GM12878 (cell line): ENCODE measurements around the gene CRIM1. TPM values are rescaled to one million over a fixed set of nuclear protein-coding genes. Genes with fewer than 3 reads are reported as not detected.

Experiments used
- ATAC-seq: fragments of 200-7000 bp; cut with Tn5 transposase; 3 replicates; pipeline ENCODE4 v1.9.1; 2020; ENCODE audit warnings: mild to moderate bottlenecking, moderate library complexity
- BruUV-seq: library from RNA; stranded (reverse); fragments of 400-500 nt; replicated peaks from 2 replicates; lab custom pipeline; 2021; lab: Mats Ljungman, UMichigan
- CTCF ChIA-PET: fragments of 300-600 bp; sonication (Branson Sonifier 250); formaldehyde crosslinking; extraction: SDS; loops from one replicate; lab custom pipeline; 2021; ENCODE audit warnings: inconsistent platforms; lab: Yijun Ruan, JAX
- POLR2A ChIA-PET: fragments of 350-600 bp; formaldehyde crosslinking; extraction: SDS; loops from one replicate; lab custom pipeline; 2021; ENCODE audit warnings: inconsistent platforms; lab: Charles Lee
- RAD21 ChIA-PET: fragments of 300-600 bp; sonication (Branson Sonifier 250); formaldehyde crosslinking; loops from one replicate; lab custom pipeline; 2023; ENCODE audit warnings: antibody characterized with exemption; ENCODE audit not compliant: unreplicated experiment; lab: Charles Lee
- SMC1A ChIA-PET: fragments of 300-600 bp; sonication (Branson Sonifier 250); formaldehyde crosslinking; loops from one replicate; lab custom pipeline; 2023; ENCODE audit not compliant: unreplicated experiment, uncharacterized antibody; lab: Charles Lee
- DNase-seq: peaks from one replicate; pipeline ENCODE4 v3.0.0-alpha.2; 2011; ENCODE audit warnings: low read depth, low spot score
- FAIRE-seq: peaks from 3 replicates; lab custom pipeline; 2011; peaks lifted over from hg19 to GRCh38; lab: Jason Lieb, UNC
- H2AFZ ChIP-seq: 2 replicates; pipeline ENCODE4 v1.6.0; 2011; ENCODE audit warnings: low read depth, low read length, control low read depth; ENCODE audit not compliant: control insufficient read depth
- H3K27ac ChIP-seq: 2 replicates; pipeline ENCODE4 v1.5.1; 2011; ENCODE audit warnings: control low read depth; ENCODE audit not compliant: control insufficient read depth, insufficient read depth
- H3K27me3 ChIP-seq, 2 experiments: replicated peaks in 1 of 2; 2 replicates each; pipeline versions ENCODE4 v1.6.0 to v1.6.1; 2011; ENCODE audit warnings: low read length in 1 of 2; ENCODE audit not compliant: control insufficient read depth in 2 of 2, insufficient read depth in 2 of 2
- H3K36me3 ChIP-seq, 2 experiments: 2 replicates each; pipeline ENCODE4 v1.5.1; 2011; ENCODE audit warnings: low read length in 1 of 2; ENCODE audit not compliant: control insufficient read depth in 2 of 2, insufficient read depth in 2 of 2
- H3K4me1 ChIP-seq: 2 replicates; pipeline ENCODE4 v1.6.1; 2011; ENCODE audit warnings: mild to moderate bottlenecking, low read length, moderate library complexity, mixed read lengths; ENCODE audit not compliant: control insufficient read depth, insufficient read depth
- H3K4me2 ChIP-seq: 2 replicates; pipeline ENCODE4 v1.6.0; 2011; ENCODE audit warnings: control low read depth; ENCODE audit not compliant: control insufficient read depth, insufficient read depth
- H3K4me3 ChIP-seq: fragments of 200-600 bp; sonication (generic); 2 replicates; pipeline ENCODE4 v1.5.1; 2016
- H3K79me2 ChIP-seq: 2 replicates; pipeline ENCODE4 v1.6.0; 2011; ENCODE audit warnings: low read length; ENCODE audit not compliant: control insufficient read depth, insufficient read depth
- H3K9ac ChIP-seq: 2 replicates; pipeline ENCODE4 v1.8.0; 2011; ENCODE audit warnings: low read length, control low read depth, mixed read lengths; ENCODE audit not compliant: control insufficient read depth, insufficient read depth
- H3K9me3 ChIP-seq: replicated peaks from 3 replicates; pipeline ENCODE4 v1.5.1; 2011; ENCODE audit warnings: mild to moderate bottlenecking, low read length; ENCODE audit not compliant: control insufficient read depth, insufficient read depth
- H4K20me1 ChIP-seq: 2 replicates; pipeline ENCODE4 v1.6.0; 2011; ENCODE audit not compliant: control insufficient read depth, insufficient read depth
- CEBPB ChIP-seq, 2 experiments: fragments of 150-350 bp in 1 of 2; IDR thresholded peaks; 2 replicates each; pipeline ENCODE4 v1.6.1; 2012 to 2014; ENCODE audit warnings: low read depth in 2 of 2, low read length in 2 of 2, borderline replicate concordance in 1 of 2, inconsistent platforms in 1 of 2
- CEBPZ ChIP-seq: fragments of 150-350 bp; IDR thresholded peaks from 2 replicates; pipeline ENCODE4 v1.6.1; 2016; ENCODE audit warnings: low read depth, low read length
- CREB1 ChIP-seq: IDR thresholded peaks from 2 replicates; pipeline ENCODE4 v1.6.1; 2012; ENCODE audit warnings: low read depth, mild to moderate bottlenecking, inconsistent platforms
- DPF2 ChIP-seq: fragments of 450-650 bp; IDR thresholded peaks from 2 replicates; pipeline ENCODE4 v1.6.1; 2017; ENCODE audit warnings: mild to moderate bottlenecking
- GABPA ChIP-seq: IDR thresholded peaks from 2 replicates; pipeline ENCODE4 v1.6.1; 2014; ENCODE audit warnings: antibody characterized with exemption, low read depth, mild to moderate bottlenecking, inconsistent platforms
- HCFC1 ChIP-seq: fragments of 150-350 bp; IDR thresholded peaks from 2 replicates; pipeline ENCODE4 v1.6.1; 2014; ENCODE audit warnings: low read length
- MEF2A ChIP-seq: IDR thresholded peaks from 2 replicates; pipeline ENCODE4 v1.6.1; 2011; ENCODE audit warnings: low read depth, mild to moderate bottlenecking, low read length, moderate library complexity; ENCODE audit not compliant: insufficient read depth
- NFYB ChIP-seq: IDR thresholded peaks from 2 replicates; pipeline ENCODE4 v1.6.1; 2011; ENCODE audit warnings: low read depth, mild to moderate bottlenecking, low read length, improper control_type of control experiment, moderate library complexity; ENCODE audit not compliant: insufficient read depth
- PKNOX1 ChIP-seq: fragments of 450-650 bp; IDR thresholded peaks from 2 replicates; pipeline ENCODE4 v1.6.1; 2016; ENCODE audit warnings: mild to moderate bottlenecking
- RAD21 ChIP-seq: IDR thresholded peaks from 2 replicates; pipeline ENCODE4 v1.6.1; 2011; ENCODE audit warnings: mild to moderate bottlenecking, low read depth, low read length, moderate library complexity; ENCODE audit not compliant: insufficient read depth
- SIX5 ChIP-seq: IDR thresholded peaks from 2 replicates; pipeline ENCODE4 v1.6.1; 2011; ENCODE audit warnings: mild to moderate bottlenecking, low read depth, low read length, moderate library complexity; ENCODE audit not compliant: severe bottlenecking
- SMAD5 ChIP-seq: IDR thresholded peaks from 2 replicates; pipeline ENCODE4 v1.6.1; 2016; ENCODE audit warnings: antibody characterized with exemption, low read depth
- SPI1 ChIP-seq: IDR thresholded peaks from 2 replicates; pipeline ENCODE4 v1.6.1; 2011; ENCODE audit warnings: low read depth, mild to moderate bottlenecking, low read length, moderate library complexity, borderline replicate concordance; ENCODE audit not compliant: insufficient read depth
- TARDBP ChIP-seq: IDR thresholded peaks from 2 replicates; pipeline ENCODE4 v1.6.1; 2016; ENCODE audit warnings: borderline replicate concordance
- ZBTB33 ChIP-seq: fragments of 450-650 bp; IDR thresholded peaks from 2 replicates; pipeline ENCODE4 v1.6.1; 2017; ENCODE audit warnings: mild to moderate bottlenecking
- WGBS: methylation state at CpG from one replicate; pipeline ENCODE4 v1.1.6; 2016; ENCODE audit warnings: low lambda C conversion rate; ENCODE audit not compliant: insufficient replicate concordance, insufficient coverage; ENCODE audit errors: missing lambda C conversion rate; 5-methylcytosine and 5-hydroxymethylcytosine counted together
- in situ Hi-C: fragments of 300-500 bp; cut with MboI; formaldehyde crosslinking; loops from 9 replicates; pipeline ENCODE4 v1.14.3; 2018; ENCODE audit warnings: mixed read lengths
- intact Hi-C: fragments of 100-400 bp; cut with micrococcal nuclease; formaldehyde crosslinking; loops from one replicate; pipeline ENCODE4 v1.14.2; 2022; ENCODE audit not compliant: unreplicated experiment
- polyA plus RNA-seq, 11 experiments: library from polyadenylated mRNA; depleted of rRNA in 4 of 11; unstranded in 6 of 11; stranded (reverse) in 5 of 11; fragments of >200 nt; fragmentation: Nextera tagmentation in 4 of 11; fragmentation: Illumina TruSeq in 1 of 11; extraction: Ambion mirVana in 4 of 11; extraction: Trizol in 1 of 11; gene quantifications; 1 replicate in 1 of 11; 2 replicates in 10 of 11; pipeline versions ENCODE4 v1.2.1 to v1.2.3, GENCODE V29; 2011 to 2016; ENCODE audit warnings: inconsistent platforms in 2 of 11, missing spikeins in 2 of 11, low read depth in 1 of 11
- total RNA-seq, 4 experiments: library from RNA; depleted of rRNA in 3 of 4; stranded (reverse); fragments of >200 nt in 3 of 4; fragmentation: Illumina TruSeq in 1 of 4; extraction: Trizol in 1 of 4; gene quantifications; 2 replicates each; pipeline versions ENCODE4 v1.2.1 to v1.2.3, GENCODE V29; 2013 to 2021

The CRIM1 gene
- total and polyA plus RNA-seq, 10 of the 15 experiments (the other 5 are each of a cell fraction or from before 2014, with no cell fraction given): 0.42 to 7.4 (median 3.1) TPM

DNA sequence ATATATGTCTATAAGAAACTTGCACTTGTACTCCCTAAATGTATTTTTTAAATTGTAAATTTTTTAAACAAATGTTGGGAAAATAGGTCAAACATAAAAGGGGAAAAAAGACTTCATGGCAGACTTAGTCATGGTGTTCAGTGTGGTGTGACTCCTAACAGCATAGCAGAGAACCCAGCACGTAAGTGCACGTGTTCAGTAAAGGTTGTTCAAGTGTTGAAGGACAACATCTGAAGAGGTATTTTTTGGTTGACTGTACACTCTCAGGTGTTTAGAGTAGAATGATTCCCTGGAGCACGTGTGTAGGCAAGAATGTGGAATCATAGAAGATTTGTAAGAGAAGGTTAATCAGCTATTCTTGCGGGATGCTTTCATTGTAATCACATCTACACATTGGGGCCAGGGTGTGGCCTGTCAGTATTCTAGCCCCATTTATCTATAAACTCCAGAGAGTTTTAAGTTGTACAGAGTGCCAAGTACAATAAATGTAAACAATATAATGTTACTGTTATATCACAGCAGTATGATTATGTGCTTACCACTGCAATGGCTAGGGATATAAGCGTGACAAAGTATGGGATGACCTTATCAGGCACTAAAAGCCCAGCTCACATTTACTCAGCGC, 106.8 kb downstream of the CRIM1 start:
- no peak overlapping the region for H2AFZ ChIP-seq
- TF ChIP-seq SIX5 (no peak), NFYB (no peak), SPI1 (no peak), CEBPZ (no peak), TARDBP (no peak), GABPA (no peak), ZBTB33 (no peak), CEBPB (IDR thresholded peaks at IDR 0.05; ENCODE audit: borderline replicate concordance in 1 of 2, low read depth in 2 of 2, low read length in 2 of 2) (no peak), RAD21 (no peak), DPF2 (no peak), HCFC1 (no peak), PKNOX1 (no peak), MEF2A (no peak), SMAD5 (no peak), CREB1 (no peak)
- TF ChIP-seq, all 136 proteins: peak for 0
- no peak overlapping the region for H3K9ac ChIP-seq
- peaks cover 0 to 2% of the 10 kb centered on the region in 2 experiments; a peak in 2 of 4 replicates for H3K27me3 ChIP-seq
- no peak overlapping the region for H3K4me2 ChIP-seq
- ChIA-PET RAD21 (no interaction called here), CTCF (interaction anchor here (0.7 kb wide), 1 partner anchor 129 kb away, joined by 4 read pairs; no protein-coding TSS in a partner anchor), SMC1A (interaction anchor here (0.6 kb wide), 1 partner anchor 29 kb away, joined by 3 read pairs; no protein-coding TSS in a partner anchor), POLR2A (no interaction called here)
- no peak overlapping the region for H3K27ac ChIP-seq
- H3K79me2 ChIP-seq: no peaks in the 10 kb centered on the region
- intact Hi-C loops: no loop called here
- FAIRE-seq: no peak
- H3K4me1 ChIP-seq: no peaks in the 10 kb centered on the region
- BruUV-seq: no TSS peak
- 14% methylated on average over 6 of the region's 6 CpGs for WGBS
- no peak overlapping the region for H3K4me3 ChIP-seq
- in situ Hi-C loops: no loop called here
- H4K20me1 ChIP-seq: no peaks in the 10 kb centered on the region
- no peaks in the 10 kb centered on the region for H3K9me3 ChIP-seq
- no peaks in the 10 kb centered on the region for H3K36me3 ChIP-seq
- DNase-seq: no peak
- no peak for ATAC-seq
